ENCODE data around the gene FAM107B.

DNA sequence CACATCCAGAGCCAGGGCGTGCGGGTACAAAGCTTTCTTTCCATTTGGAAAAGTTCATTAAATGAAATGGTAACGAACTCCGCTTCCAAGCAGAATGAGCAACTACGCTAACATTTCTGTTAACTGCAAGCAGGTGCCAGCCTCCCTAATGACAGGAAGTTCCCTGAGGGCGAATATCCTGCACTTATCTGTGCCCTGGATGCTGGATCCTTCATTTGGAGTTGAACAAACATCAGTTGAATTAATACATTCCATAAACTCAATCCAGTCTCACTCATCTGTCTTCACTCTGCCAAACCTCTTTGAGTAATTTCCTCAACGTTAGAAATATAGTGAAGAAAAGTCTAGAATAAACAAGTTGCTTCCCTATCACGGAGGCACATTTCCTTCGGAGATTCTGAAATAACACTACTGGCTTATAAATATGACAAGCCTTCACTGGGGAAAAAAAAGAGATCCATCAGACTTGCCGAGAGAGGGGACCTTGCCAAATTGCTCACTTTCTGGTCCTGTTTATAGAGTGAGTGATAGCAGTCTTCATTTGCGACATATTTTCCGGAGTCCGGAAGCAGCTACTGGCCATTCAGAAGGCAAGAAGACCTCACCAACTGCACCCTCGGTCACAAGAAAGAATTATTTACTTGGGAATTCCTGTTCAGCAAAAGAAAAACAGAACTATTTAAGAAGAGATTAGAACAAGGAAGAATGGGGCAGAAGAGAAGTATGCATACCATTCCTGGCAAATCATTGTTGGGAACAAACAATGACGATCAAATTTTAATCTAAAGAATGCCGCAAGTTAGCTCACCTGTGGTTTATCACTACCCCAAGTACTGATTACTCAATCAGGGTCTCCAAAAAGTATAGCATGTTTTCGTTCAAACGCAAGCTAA lies 196.4 kb downstream of the FAM107B start:
- TF ChIP-seq CTCF (conservative IDR thresholded peaks at IDR 0.05; ENCODE audit: low read depth in 2 of 2) (no peak), POLR2AphosphoS5 (IDR thresholded peaks at IDR 0.05; ENCODE audit: low read depth) (no peak), EZH2 (IDR thresholded peaks at IDR 0.05; ENCODE audit: low read depth, unreplicated experiment) (no peak), STAT1 (IDR thresholded peaks at IDR 0.05; ENCODE audit: unreplicated experiment) (no peak), EZH2phosphoT487 (IDR thresholded peaks at IDR 0.05; ENCODE audit: unreplicated experiment) (no peak), CREB1 (CRISPR knock-in tag; IDR thresholded peaks at IDR 0.05; ENCODE audit: low read depth) (no peak), JUNB (IDR thresholded peaks at IDR 0.05; ENCODE audit: unreplicated experiment) (no peak), NANOG (IDR thresholded peaks at IDR 0.05; ENCODE audit: borderline replicate concordance) (no peak), ZNF331 (CRISPR knock-in tag; IDR thresholded peaks at IDR 0.05; ENCODE audit: low read depth) (no peak), ZNF114 (CRISPR knock-in tag; IDR thresholded peaks at IDR 0.05) (no peak)
- TF ChIP-seq, protein P1, sequence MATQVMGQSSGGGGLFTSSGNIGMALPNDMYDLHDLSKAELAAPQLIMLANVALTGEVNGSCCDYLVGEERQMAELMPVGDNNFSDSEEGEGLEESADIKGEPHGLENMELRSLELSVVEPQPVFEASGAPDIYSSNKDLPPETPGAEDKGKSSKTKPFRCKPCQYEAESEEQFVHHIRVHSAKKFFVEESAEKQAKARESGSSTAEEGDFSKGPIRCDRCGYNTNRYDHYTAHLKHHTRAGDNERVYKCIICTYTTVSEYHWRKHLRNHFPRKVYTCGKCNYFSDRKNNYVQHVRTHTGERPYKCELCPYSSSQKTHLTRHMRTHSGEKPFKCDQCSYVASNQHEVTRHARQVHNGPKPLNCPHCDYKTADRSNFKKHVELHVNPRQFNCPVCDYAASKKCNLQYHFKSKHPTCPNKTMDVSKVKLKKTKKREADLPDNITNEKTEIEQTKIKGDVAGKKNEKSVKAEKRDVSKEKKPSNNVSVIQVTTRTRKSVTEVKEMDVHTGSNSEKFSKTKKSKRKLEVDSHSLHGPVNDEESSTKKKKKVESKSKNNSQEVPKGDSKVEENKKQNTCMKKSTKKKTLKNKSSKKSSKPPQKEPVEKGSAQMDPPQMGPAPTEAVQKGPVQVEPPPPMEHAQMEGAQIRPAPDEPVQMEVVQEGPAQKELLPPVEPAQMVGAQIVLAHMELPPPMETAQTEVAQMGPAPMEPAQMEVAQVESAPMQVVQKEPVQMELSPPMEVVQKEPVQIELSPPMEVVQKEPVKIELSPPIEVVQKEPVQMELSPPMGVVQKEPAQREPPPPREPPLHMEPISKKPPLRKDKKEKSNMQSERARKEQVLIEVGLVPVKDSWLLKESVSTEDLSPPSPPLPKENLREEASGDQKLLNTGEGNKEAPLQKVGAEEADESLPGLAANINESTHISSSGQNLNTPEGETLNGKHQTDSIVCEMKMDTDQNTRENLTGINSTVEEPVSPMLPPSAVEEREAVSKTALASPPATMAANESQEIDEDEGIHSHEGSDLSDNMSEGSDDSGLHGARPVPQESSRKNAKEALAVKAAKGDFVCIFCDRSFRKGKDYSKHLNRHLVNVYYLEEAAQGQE (IDR thresholded peaks at IDR 0.05; ENCODE audit: unreplicated experiment), result no peak

Measured in GM23338 (cell line).